Osteocyte (in vitro differentiated cells): Measurements from ENCODE around the gene TRIM24. TPM values are rescaled to one million over a fixed set of nuclear protein-coding genes. Genes with fewer than 3 reads are reported as not detected.
"Not testable (repeated sequence)": the region's sequence is repeated elsewhere in the genome, so short reads cannot be mapped to it uniquely, and the experiment has no call there.

Experiments used
- DNase-seq: peaks from one replicate; pipeline ENCODE4 v3.0.0; 2021; ENCODE audit warnings: mixed read lengths; ENCODE audit not compliant: unreplicated experiment; ENCODE audit errors: extremely low spot score
- H3K27ac Mint-ChIP-seq: one replicate; pipeline ENCODE4 v1.8.0; 2021; ENCODE audit warnings: mild to moderate bottlenecking, mixed read lengths; ENCODE audit not compliant: unreplicated experiment
- H3K27me3 Mint-ChIP-seq: one replicate; pipeline ENCODE4 v1.8.0; 2021; ENCODE audit warnings: mixed read lengths; ENCODE audit not compliant: unreplicated experiment
- H3K36me3 Mint-ChIP-seq: one replicate; pipeline ENCODE4 v1.8.0; 2021; ENCODE audit warnings: mixed read lengths; ENCODE audit not compliant: unreplicated experiment
- H3K4me1 Mint-ChIP-seq: one replicate; pipeline ENCODE4 v1.8.0; 2021; ENCODE audit warnings: mixed read lengths; ENCODE audit not compliant: unreplicated experiment
- H3K4me3 Mint-ChIP-seq: one replicate; pipeline ENCODE4 v1.8.0; 2021; ENCODE audit warnings: mild to moderate bottlenecking, moderate library complexity, mixed read lengths; ENCODE audit not compliant: unreplicated experiment
- H3K9me3 Mint-ChIP-seq: one replicate; pipeline ENCODE4 v1.8.0; 2021; ENCODE audit warnings: mixed read lengths; ENCODE audit not compliant: unreplicated experiment
- long read RNA-seq: library from polyadenylated mRNA; unstranded; transcript quantifications from one replicate; pipeline ENCODE4 v2.0.0, GENCODE V29; 2021
- total RNA-seq: library from RNA; stranded (reverse); gene quantifications from 2 replicates; pipeline ENCODE4 v1.2.1, GENCODE V29; 2021
- TF ChIP-seq, protein P1 (sequence below): fragments of 200-600 bp; sonication (generic); IDR thresholded peaks from 2 replicates; pipeline ENCODE4 v1.5.0; 2021; ENCODE audit warnings: antibody characterized with exemption, mild to moderate bottlenecking, moderate library complexity

Gene TRIM24
- total RNA-seq = 20.9 and 23.1 TPM in 2 replicates
- long read RNA-seq, partial matches to known transcripts = 9 of 10 reads
- long read RNA-seq, other reads (novel, unspliced or antisense) = 1 of 10 reads

DNA sequence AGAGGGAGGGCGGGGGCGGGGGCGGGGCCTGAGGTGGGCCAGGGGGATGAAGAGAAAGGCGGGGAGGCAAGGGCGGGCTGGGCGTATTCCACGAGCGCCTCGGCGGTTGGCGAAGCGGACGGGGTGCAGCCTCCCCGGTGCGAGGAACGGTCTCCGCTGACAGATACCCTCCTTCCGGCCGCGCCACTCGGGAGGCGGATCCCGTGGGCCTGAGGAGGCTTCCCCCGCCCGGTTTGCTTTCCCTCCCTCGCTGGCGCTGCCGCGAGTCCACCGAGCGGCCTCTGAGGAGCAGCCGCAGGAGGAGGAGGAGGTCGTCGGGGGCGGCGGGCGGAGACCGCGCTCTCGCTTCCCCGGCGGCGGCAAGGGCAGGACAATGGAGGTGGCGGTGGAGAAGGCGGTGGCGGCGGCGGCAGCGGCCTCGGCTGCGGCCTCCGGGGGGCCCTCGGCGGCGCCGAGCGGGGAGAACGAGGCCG lies at the start of gene TRIM24:
TRIM24 (plus strand) TSS at position 84 of the 473 bp plus-strand sequence; CDS start at position 374, 290 bp downstream.
- TF ChIP-seq, protein P1, sequence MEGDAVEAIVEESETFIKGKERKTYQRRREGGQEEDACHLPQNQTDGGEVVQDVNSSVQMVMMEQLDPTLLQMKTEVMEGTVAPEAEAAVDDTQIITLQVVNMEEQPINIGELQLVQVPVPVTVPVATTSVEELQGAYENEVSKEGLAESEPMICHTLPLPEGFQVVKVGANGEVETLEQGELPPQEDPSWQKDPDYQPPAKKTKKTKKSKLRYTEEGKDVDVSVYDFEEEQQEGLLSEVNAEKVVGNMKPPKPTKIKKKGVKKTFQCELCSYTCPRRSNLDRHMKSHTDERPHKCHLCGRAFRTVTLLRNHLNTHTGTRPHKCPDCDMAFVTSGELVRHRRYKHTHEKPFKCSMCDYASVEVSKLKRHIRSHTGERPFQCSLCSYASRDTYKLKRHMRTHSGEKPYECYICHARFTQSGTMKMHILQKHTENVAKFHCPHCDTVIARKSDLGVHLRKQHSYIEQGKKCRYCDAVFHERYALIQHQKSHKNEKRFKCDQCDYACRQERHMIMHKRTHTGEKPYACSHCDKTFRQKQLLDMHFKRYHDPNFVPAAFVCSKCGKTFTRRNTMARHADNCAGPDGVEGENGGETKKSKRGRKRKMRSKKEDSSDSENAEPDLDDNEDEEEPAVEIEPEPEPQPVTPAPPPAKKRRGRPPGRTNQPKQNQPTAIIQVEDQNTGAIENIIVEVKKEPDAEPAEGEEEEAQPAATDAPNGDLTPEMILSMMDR = no peak
- H3K9me3 Mint-ChIP-seq = no peaks in the 10 kb centered on the region
- peaks cover 25% of the 10 kb centered on the region for H3K4me1 Mint-ChIP-seq
- peak; percentile 99 for DNase-seq
- H3K36me3 Mint-ChIP-seq = peaks cover 2% of the 10 kb centered on the region
- peak within 1 kb of the TSS; percentile 88 for H3K27ac Mint-ChIP-seq
- no peaks in the 10 kb centered on the region for H3K27me3 Mint-ChIP-seq
- peak within 1 kb of the TSS; percentile 90 for H3K4me3 Mint-ChIP-seq

- H3K36me3 Mint-ChIP-seq, DNase-seq, H3K9me3 Mint-ChIP-seq, H3K27ac Mint-ChIP-seq, H3K4me1 Mint-ChIP-seq, H3K4me3 Mint-ChIP-seq: not testable (repeated sequence)
- H3K27me3 Mint-ChIP-seq = peaks cover 14% of the 10 kb centered on the region
These were observed 48.0 kb upstream of the TRIM24 start for GRCh38 chr7:138412077-138412476.

GRCh38 chr7:138412921-138413320 lies 47.1 kb upstream of the TRIM24 start:
- H3K27ac Mint-ChIP-seq, H3K4me1 Mint-ChIP-seq, H3K36me3 Mint-ChIP-seq, H3K27me3 Mint-ChIP-seq, DNase-seq, H3K9me3 Mint-ChIP-seq, H3K4me3 Mint-ChIP-seq: not testable (repeated sequence)

DNA sequence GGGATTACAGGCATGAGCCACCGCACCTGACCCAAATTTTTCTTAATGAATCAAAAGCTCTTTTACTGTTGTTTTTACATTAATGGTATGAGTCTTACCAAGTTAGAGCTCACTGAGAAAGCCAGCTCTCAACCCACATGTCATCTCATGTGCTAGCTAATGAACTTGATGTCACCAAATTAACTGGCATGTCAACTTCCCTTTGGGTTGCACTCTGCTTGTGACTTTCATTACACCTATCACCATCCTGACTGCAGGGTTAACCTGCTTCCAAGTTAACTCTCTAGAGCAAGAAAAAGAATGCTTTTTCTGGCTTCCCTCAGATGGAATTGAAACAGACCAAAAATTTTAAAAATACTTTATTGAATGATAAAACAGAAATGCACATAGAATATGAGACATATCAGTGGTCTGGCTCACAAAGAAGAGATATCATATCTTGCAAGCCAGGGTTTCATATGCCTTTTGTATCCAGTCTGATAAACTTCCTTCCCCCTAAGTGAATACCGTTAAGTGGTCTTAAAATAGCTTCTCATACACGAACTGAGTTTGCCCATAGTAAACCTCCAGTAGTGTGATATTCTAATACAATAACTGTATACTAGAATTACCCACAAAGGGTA lies 42.9 kb upstream of the TRIM24 start:
- DNase-seq = no peak
- TF ChIP-seq, protein P1 = no peak
- no peak overlapping the region for H3K4me3 Mint-ChIP-seq
- peaks cover 3% of the 10 kb centered on the region for H3K27me3 Mint-ChIP-seq
- H3K4me1 Mint-ChIP-seq = no peaks in the 10 kb centered on the region
- H3K36me3 Mint-ChIP-seq = no peaks in the 10 kb centered on the region
- no peaks in the 10 kb centered on the region for H3K9me3 Mint-ChIP-seq
- no peak overlapping the region for H3K27ac Mint-ChIP-seq

- no peaks in the 10 kb centered on the region for H3K4me1 Mint-ChIP-seq
- H3K4me3 Mint-ChIP-seq = no peak overlapping the region
- no peak for DNase-seq
- TF ChIP-seq, protein P1 = no peak
- no peaks in the 10 kb centered on the region for H3K9me3 Mint-ChIP-seq
- H3K36me3 Mint-ChIP-seq = no peaks in the 10 kb centered on the region
- H3K27ac Mint-ChIP-seq = no peak overlapping the region
- peaks cover 3% of the 10 kb centered on the region for H3K27me3 Mint-ChIP-seq
These were observed 42.3 kb upstream of the TRIM24 start for GRCh38 chr7:138417764-138418163.

GRCh38 chr7:138418403-138418802 lies 41.7 kb upstream of the TRIM24 start:
- H3K27ac Mint-ChIP-seq, DNase-seq, H3K36me3 Mint-ChIP-seq, H3K4me3 Mint-ChIP-seq, H3K9me3 Mint-ChIP-seq, H3K27me3 Mint-ChIP-seq, H3K4me1 Mint-ChIP-seq: not testable (repeated sequence)
